Stimulated activated CD8-positive, alpha-beta memory T cell treated with anti-CD3 and anti-CD28 coated beads, Interleukin-15, amount 100 ng/mL, for 24 hours (primary cell): ENCODE results near the gene FRMD3.

ENCODE experiments used
- DNase-seq: peaks from one replicate; pipeline ENCODE4 v3.0.0-alpha.2; 2020; ENCODE audit warnings: low read depth

FRMD3 gene

DNA sequence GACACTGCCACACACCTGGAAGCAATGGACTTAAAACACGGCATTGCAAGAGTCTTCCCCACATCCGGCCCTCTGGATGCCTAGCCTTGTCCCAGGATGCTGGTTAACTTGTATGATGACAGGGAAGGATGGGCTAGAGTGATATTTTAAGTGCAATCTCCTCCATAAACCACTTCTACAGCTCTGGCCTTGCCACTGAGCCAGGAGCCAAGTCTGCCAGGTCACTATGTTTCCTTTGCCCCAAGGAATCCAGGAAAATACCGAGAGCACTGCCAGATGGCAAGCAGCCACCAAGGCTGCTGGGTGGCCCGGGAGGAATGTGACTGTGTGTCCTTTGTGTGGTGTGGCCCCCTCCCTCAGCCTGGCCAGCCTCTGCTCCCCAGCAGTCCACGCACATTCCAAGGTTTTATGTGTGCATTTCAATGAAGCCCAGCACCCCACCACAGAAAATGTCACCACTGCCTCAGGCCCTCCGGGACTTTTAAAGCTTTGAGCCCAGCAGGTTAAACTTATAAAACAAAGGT is 106.0 kb downstream of the FRMD3 start:
- DNase-seq: no peak

DNA sequence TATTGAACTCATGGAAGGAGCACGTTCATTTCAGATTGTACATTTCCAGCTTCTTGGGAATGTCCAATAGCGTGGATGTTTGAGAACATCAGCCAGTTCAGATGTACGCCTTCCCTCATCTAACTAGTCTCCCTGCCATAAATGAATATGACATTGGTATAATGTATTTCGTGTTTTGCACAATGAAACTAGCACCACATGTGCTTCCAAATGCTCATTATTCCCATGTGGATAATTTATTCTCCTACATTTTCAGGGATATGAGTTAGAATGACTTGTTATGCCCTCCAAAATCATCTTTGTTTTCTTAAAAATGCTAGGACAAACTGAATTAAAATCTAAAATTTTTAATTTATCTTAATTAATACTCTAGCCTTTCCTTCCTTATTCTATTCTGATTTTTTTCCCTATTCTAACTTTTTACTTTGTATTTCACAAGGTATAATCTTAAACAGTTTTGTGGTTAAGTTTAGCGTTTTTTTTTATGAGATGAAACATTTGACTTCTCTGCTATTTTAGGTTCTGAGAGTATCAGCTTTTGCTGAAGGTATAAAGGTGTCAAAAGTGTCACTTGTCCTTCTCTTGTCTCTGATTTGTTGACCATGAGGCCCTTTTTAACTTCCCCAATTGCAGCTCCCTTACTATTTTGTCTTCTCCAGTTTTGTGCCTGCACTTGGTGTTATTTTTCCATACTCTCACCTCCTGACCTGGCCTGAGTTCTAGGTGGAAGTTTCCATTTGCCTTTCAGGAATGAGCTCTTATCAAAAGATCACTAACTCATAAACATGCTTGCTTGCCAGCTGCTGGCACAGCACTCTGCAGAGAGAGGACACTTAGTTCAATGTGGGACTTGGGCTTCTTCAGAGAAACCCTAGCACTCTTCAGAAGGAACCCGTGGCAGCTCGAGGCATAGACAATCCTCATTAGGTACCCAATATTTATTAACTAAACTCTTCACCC is 106.8 kb downstream of the FRMD3 start:
- no peak for DNase-seq

DNA sequence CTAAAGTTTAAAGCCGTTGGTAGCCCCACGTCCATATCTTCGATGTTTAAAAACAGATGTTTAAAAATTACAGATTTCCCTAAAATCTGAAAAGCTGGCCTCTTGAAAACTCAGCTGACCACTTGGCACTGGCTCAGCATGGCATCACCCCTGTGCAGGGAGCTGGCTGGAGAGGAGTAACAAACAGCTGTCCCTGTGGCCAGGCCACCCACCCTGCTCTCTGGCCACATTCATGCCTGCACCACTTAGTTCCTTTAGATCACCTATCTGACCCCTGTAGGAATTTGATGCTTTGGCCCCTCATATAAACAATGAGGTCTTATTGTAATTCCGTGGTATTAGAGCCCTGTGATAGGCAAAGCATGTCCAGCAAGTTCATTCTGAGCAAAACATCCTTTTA is 107.5 kb downstream of the FRMD3 start:
- DNase-seq: no peak

DNA sequence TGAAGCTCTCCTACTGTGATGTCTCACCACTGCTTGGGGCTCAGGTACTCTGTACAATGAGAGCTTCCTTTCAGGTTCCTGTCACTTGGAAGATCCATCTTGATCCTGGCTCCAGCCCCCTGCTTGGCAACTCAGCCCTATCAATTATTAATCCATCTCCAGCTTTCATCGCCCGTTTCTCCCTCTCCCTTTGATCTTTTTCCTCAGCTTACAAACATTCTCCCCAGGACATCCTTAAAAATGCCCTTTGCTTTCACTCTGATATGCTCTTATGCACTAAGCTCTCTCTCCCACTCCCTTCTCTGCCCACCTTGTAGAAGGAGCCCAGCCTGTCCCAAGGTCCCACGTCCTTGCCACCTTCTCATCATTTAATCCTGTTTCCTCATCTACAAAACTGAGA is 109.0 kb downstream of the FRMD3 start:
- DNase-seq: no peak

DNA sequence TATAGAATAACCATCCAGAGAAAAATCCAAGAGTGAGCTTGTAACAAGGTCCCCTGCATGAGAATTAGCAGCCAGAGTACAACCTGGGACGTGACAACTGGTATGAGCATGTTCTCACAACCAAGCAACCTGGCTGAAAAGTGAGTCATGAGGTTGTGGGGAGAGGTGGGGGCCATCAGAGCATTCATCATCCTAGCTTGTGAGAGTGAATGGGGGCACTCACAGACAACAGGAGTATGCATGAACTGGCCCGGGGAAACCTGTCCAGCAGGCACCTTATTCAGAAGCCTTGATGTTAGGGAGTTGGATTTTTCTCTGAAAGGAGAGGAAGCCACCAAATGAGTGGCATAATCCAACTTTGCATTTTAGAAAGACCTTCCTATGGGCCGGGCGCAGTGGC is 113.0 kb downstream of the FRMD3 start:
- no peak for DNase-seq

DNA sequence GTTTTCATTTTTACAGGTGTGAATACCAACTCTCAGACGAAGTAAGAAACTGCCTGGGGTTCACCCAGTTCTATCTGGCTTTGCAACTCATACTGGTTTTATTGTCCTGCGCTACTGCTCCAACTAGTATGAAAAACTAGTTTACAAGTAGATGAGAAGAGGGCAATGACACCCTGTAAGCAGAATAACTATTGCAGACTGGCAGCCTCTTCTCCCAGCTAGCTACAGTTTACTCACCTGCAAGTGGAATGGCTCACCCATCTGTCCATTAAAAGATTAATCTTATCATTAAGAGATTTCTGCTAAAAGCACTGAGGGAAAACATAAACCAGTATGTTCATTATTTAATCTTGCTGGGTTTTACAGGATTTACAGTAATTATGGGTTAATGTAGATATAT is 113.4 kb downstream of the FRMD3 start:
- DNase-seq: no peak

DNA sequence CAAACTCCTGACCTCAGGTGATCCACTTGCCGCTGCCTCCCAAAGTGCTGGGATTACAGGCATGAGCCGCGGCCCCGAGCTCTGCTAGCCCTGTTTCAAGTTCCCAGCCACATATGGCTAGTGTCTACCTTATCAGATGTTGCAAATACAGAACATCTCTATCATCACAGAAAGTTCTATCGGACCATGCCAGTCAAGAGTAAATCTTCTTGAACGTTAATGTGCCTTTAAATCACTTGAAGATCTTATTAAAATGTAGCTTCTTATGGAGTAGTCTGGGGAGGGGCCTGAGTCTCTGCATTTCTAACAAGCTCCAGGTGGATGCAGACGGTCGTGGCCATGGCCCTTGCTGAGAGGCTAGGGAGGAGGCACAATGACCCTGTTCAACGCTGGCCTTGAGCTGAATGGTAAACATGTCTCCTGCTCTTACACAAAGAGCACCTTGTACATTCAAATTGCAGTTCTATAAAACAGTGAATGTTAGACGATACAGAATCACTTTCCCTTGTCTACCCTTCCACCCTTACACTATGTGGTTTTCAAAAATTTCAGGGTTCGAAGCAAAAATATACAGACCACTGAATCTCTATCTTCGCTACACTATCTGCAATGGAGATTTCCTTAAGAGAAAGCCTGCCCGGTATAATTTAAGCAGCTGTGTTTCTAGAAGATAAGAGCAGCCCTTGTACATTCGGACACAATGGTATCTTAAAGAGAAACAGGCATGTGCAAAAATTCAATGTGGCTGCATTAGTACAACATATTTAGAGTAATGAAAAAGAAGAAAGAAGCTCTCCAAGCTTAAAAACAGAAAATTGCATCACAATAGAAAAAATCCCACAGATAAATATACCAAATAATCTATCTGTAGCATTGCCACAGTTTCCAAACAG is 114.1 kb downstream of the FRMD3 start:
- no peak for DNase-seq

DNA sequence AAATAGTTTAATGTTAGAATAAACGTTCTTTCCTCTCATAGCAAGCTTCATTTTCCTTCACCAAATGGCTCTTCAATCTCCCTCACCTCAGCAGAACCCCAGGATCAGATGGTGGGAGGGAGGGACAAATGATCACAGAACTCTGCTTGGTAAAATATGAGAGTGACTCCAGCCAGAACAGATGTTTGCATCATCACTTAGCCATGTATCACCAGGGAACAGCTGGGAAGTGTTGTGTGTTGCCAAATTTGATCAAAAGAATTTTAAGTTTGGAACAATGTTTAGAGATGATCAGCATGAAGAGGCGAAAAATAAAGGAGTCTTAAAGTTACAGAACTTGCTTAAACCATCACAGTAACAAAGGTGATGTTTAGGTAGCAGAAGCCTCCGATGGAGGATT is 115.7 kb downstream of the FRMD3 start:
- DNase-seq: no peak

DNA sequence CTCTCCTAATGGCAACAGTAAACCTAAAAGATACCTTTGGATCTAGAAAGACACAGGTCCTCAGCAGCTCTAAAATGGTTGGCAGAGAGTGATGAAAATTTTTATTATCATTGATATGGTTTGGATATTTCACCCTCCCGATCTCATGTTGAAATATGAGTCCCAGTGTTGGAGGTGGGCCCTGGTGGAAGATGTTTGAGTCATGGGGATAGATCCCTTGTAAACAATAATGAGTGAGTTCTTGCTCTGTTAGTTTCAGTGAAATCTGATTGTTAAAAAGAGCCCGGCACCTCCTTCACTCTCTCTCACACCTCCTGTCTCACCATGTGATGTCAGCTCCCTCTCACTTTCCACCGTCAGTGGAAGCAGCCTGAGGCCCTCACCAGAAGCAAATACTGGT is 117.7 kb downstream of the FRMD3 start:
- no peak for DNase-seq

DNA sequence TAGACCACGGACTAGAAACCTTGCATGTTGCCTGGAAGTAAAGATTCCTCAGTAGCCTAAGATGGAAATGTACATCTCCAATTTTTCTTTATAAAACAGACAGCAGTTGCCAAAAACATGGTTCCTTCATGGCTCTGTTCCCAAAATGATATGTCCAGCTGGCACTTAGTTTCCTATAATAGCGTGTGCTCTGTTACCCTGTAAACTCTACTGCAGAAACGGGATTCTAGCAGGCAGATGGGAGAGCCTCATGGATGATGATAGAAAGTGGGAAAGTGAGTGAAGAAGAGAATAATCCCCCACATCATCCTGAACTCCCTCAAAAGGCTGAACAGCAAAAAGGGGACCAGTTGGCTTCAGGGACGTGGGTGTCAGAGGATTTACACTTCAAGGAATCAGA is 118.2 kb downstream of the FRMD3 start:
- DNase-seq: no peak

DNA sequence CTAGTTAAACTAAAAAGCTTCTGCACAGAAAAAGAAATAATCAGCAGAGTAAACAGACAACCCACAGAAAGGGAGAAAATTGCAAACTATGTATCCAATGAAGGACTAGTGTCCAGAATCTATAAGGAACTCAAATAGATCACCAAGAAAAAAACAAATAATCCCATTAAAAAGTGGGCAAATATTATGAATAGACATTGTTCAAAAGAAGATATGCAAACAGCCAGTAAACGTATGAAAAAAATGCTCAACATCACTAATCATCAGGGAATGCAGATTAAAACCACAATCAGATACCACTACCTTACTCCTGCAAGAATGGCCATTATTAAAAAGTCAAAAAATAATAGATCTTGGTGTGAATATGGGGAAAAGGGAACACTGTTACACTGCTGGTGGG is 119.9 kb downstream of the FRMD3 start:
- DNase-seq: no peak

DNA sequence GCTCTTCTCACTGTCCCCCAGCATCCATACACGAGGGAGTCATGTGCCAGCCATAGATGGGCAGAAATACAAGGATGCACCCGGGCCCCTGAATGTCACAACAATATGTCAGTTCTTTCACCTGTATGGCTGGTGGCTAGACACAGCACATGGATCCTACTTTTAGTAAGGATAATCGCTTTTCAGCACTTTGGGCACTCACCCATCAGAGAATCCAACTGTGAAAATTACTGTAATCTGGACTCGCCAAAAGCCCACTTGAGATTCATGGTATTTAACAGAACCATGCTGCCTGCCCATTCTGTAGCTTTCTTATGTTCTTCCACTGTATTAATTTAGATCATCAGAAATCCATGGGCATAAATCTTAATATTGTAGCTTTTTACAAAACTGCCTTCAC is 124.8 kb downstream of the FRMD3 start:
- DNase-seq: no peak

DNA sequence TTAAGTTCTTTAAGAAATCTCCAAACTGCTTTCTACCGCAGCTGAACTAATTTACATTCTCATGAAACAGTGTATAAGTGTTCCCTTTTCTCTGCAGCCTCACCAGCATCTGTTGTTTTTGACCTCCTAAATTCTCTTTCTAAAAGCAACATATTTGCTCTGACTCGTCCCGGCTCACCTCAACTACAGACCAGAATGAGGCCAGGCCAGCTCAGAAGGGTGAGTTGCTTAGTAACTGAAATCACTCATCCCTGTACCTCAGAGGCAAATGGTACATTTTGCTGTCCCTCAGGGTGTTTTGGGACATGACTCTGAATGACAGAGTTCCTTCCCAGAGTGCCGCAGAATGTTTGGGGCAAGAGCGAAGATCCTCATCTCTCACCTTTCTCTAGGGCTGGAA is 127.5 kb downstream of the FRMD3 start:
- no peak for DNase-seq

DNA sequence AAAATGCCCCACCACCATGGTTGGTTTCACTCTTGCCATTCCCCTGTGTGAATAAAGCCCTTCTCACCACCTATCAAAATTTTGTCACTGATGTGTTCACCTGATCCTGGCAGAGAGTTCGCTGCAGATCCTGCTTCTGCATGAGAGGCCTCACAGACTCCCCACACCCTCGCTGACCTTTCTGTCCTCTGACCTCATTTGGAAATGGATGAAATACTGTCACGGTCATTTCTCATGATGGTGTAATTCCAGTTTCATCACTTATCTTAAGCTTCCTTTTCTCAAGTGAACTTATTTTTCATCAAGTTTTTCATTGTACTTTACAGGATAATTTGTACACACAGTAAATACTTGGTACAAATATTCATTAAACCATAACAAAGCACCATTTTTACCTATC is 131.3 kb downstream of the FRMD3 start:
- DNase-seq: no peak

DNA sequence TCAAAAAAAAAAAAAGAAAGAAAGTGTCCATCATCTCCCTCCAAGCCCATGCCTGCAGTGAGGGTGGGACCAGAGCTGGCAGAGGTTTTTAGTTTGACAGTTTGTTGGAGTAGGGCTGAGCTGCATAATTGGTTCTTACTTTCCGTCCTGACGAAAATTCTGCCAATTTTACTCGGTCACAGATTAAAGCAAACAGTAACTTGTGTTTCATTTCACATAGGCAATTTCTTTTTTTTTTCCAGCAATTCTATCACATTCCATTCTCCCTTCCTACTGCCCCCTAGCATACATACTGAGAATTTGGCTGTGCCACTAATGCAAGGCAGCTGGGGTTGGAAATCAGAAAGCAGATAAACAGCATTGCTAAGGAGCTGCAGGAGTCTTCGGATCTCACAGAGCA is 132.4 kb downstream of the FRMD3 start:
- no peak for DNase-seq

DNA sequence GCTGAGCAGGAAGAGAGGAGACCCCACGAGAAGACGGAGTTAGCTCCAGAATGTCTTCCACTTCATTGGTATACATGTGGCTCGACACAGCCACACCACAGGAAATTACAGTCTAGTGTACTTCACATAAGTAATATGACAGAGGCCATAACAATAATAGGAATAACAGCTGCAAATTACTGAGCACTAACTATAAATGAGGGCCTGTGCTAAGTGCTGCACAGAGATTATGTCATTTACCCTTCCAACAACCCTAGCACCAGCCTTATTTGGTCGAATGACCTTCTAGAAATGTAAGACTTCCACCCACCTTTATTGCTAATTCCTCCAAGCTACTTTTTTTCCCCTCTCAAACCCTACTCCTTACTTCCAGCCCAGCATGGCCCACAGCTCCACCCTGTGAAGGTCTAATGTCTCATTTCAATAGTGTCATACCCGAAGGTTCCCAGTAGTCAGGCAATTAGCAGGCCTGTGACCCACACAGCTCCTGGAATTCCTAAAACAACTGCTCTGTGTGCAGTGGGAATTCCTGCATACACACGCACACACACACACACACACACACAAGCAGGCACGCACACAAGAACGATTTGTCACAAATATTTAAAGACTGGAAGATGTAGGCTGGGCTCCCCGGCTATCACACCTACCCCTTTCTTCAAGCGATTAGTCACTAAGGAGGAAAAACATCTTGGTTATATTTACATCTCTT is 134.5 kb downstream of the FRMD3 start:
- no peak for DNase-seq

DNA sequence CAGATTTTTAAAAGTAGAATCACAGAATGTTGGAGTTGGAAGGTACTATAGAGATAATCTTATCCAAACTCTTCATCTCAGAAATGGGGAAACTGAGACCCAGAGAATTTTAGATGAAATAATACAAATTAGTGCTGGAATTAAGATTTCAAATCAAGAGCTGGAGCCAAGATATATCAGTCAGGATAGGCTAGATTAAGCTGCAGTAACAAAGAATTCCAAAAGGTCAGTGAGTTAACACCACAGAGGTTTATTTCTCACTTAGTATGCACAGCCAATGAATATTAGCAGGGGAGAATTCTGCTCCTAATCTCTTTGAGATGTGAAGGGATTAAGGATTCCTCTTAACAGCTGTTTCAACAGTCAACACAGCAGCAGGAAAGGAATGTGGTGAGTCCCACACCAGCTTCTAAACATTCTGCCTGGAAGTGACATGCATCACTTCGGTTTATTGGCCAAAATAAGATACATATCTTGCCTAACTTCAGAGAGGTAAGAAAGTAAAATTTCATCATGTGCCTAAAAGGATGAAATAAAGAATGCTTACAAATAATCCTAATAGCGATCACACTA is 136.8 kb downstream of the FRMD3 start:
- DNase-seq: no peak

DNA sequence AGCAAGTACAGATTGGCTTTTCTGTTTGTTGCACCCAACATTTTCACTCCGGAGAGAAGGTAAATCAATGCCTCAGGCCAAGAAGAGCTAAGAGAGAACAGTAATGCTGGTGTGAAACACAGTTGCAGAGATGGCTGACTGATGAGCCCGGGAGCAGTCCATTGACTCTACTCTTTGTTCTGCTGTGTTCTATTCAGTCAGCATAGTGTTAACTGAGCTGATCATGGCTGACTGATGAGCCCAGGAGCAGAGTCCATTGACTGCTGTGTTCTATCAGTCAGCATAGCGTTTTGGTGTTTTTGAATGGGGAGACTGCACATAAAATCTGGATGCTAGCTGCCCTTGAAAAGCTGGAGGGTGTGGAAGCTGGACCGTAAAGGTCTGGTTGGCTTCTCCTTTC is 141.4 kb downstream of the FRMD3 start:
- no peak for DNase-seq

DNA sequence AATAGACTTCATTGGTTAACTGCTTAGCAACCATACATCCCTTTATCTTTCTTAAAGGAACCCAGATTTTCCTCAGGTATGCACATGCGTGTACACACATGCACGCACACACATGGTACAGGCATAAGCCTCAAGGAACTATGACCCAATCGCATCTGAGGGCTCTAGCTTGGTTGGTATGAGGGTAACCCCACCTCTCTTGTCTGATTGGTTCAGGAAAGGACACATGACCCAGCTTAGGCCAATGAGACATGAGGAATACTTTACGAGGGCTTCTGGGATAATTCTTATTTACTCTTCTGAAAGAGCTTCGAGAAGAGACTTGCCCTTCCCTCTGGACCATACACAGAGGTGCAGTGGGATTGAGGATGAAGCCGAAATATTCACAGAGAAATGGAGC is 141.9 kb downstream of the FRMD3 start:
- no peak for DNase-seq

DNA sequence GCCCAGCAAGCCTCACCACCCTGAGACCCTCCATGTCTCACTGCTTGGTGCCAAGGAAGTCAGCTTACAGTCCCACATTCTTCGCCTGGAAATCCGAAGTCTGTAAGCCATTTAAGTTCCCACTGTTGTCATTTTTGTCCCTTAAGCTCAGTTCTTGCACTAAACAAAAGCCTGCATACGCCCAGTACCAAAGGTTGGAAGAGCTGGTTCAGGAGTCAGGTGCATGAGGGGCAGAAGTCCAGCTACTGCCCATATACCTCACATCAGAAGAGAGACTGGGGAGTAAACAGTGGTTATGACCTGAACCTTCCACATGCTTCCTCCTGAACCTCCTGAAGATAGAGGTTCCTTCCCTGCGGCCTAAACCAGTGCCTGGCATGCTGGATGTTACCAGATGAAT is 146.0 kb downstream of the FRMD3 start:
- DNase-seq: no peak

DNA sequence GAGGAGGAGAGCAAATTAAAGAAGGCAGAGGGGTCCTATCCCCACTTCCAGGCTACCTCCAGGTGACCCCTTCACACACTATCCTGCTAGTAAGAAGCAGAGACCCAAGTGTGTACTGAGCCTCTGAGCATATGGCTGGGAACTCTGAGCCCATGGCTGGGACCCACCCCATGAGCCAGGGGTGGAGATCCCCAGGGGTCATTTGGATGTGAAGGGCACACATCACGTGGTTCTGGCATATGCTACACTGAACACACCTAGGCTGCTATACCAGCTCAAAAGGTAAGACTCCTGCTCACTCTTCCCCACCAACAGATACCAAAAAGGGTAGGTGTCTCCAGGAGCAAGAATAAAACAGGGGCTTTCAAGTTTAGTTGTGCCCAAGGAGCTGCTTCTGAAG is 149.9 kb downstream of the FRMD3 start:
- DNase-seq: no peak
